IPS DF 4.7 (cell line): ENCODE results near the gene LRRK1.

ENCODE experiments used
- DNase-seq: peaks from one replicate; pipeline ENCODE4 v3.0.0-alpha.2; 2013; ENCODE audit warnings: low spot score; ENCODE audit errors: extremely low read depth

LRRK1 gene

DNA sequence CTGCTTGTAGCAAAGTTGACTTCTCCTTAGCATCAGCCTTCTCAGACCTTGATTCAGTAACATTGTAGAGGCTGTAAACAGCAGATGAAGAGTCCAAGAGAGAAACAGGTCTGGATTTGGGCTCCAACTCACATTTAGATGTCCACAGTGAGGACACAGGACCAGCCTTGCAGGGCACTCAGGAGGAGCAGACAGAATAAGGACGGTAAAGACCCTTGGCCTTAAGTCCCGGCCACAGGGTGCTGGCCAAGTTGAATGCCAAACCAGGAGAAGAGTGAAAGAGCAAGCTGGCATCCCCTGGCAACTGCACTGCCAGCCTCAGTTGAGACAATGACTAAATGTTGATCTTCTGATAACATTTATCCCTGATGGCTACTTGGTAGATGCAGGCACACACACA, 136.3 kb downstream of the LRRK1 start:
- no peak for DNase-seq

DNA sequence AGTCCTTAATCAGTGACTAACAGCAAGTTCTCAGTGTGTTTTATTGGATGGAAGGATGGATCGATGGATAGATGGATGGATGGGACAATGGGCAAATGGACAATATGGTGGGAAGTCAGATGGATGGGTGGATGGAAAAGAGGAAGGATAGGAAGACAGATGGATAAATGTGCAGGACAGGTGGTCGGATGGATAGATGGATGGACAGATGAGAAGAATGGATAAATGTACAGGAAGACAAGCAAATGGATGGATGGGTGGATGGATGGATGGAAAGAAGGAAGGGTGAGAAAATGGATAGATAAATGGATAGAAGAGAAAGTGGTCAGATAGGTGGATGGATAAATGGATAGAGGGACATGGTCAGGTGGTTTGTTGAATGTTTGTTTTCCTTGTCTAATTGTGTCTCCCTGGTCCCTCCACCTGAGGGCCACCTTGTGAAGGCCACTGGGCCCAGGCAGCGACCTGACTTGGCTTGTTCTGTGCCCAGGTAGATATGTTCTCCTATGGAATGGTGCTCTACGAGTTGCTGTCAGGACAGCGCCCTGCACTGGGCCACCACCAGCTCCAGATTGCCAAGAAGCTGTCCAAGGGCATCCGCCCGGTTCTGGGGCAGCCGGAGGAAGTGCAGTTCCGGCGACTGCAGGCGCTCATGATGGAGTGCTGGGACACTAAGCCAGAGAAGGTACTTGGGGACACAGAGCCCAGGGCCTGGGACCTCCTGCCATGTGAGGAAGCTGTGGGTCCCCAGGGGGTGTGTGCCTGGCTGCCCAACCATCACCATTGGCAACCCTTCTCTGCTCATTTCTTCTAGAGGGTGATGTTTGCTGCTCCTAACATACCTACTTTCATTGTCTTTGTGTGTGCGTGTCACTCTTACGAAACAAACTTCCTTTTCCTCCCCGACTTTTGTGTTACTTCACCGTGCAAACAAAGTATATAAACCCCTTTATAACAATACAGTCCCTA, 137.5 kb downstream of the LRRK1 start:
- DNase-seq: no peak

DNA sequence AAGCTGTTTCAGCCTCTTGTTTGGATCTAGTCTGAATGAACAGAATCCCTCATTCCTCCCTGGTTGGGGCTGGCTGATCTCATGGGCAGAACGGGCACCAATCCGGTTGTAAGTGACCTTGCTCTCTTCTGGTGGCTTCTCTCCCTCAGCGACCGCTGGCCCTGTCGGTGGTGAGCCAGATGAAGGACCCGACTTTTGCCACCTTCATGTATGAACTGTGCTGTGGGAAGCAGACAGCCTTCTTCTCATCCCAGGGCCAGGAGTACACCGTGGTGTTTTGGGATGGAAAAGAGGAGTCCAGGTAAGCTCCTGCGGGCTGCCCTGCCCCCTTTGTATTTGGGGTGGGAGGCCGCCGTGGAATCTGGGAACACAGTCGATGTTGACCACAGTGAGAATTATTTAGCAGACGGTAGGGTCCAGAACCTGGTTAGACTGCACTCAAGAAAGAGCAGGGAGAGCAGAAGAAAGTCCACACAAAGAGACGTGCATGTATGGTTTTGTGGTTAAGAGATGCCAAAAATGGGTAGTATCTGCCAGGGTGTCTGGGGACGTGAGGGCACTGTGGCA, 138.8 kb downstream of the LRRK1 start:
- no peak for DNase-seq

DNA sequence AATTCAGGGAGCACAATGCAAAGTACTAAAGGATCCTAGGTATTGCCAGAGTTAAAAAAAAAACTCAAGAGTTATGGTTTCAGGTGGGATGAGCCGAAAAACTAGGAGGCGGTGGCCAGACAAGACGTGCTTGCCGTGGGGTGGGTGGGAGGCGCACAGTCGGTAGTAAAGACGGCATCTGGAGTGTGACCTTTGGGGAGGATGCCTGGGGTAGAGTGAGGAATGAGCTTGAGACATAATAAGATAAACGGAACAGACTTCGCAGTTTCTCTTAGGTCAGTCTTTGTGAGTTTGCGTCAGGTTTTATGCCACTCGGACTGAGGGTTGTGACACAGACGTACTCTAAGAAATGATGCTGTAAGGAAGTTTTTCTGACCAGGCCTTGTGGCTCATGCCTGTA, 139.6 kb downstream of the LRRK1 start:
- no peak for DNase-seq

DNA sequence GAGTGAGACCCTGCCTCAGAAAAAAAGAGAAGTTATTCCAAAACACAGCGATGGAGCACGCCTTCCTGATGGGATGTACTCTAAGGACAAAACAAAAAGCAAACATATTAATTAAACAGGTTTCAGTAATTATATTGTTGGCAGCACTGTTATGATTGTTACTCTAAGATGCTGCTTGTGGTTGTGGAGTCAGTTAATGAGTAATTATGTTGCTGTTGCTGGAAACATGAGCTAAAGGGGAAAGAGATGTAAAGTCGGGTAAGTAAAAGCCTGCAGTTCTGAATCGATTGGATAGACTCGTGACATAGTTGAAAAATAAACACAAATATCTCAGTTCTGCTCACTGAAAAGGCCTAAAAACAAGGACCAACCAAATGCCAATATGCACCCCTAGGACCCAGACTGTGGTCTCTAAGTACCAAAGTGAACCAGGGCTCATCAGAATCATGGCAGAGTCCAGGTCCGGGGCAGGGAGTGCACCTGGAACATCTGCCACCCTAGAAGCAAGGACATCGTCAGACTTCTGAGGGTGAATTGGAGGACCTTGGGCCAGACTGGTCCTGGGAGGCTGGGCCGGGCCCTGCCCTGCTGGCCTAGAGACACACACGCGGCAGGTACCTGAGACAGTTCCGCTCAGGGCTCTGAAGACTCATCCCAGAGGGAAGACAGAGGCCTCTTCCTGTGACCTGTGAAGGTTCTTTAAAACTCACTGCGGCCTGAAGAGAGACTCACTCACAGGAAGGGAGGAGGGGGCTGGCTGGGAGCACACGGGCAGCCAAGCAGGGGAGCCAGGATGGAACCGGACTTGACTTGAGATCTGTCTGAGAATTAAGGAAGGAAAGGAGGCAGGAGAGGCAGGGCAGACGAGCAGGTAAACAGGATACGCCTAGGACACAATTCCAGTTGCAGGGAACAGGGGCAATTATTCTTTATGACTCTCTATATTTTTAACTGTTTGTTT, 140.5 kb downstream of the LRRK1 start:
- no peak for DNase-seq

DNA sequence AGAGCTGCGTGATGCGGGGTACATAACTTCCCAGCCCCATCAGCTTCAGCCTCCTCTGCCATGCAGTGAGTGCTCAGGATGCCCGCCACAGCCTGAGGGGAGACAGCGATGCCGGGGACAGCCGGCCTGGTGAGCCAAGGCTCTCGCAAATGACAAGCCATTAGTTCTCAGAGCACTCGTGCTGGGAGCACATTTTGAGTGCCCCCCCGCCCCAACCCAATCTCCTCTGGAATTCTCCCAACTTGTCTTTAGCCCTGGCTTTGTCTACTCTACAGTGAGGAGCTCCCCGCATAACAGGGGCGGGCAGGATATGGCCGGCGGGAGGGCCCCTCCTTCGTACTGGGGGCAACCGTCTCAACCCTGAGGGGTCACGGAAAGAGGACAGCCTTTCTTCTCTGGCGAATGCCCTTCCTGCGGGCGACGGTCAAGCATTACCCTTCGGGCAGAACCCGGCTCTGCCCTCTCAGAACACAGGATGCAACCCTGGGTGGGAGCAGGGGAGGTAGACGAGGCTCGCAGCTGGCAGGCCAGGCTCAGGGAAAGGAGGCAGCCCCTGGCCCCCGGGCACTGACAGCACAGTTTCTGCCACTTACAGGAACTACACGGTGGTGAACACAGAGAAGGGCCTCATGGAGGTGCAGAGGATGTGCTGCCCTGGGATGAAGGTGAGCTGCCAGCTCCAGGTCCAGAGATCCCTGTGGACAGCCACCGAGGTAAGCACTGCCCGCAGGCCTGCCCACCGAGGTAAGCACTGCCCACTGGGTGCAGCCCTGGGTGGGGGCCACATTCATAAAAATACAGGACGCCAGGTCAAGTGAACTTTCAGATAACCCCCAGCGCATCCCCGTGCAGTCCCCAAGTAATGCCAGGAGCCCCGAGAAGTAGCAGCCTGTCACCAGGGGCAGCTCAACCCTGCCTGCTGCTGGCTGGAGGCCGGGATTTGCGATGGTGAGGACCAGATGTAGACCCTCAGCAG, 141.7 kb downstream of the LRRK1 start:
- no peak for DNase-seq

DNA sequence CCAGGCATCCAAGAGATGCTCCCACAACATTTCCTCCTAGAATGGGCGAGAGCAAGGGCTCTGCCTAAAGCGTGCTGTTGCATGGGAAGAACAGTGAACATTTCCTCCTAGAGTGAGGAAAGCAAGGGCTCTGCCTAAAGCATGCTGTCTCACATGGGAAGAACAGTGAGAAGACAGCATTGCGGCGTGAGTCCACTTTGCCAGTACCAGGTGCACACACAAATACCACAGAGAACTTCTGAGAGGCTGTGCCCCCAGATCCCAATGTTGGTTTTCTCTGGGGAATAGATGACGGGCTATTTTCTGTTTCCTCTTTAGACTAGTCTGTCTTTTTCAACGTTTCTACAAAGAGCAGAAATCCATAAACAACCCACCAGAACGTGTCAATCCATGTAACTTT, 142.9 kb downstream of the LRRK1 start:
- DNase-seq: no peak

DNA sequence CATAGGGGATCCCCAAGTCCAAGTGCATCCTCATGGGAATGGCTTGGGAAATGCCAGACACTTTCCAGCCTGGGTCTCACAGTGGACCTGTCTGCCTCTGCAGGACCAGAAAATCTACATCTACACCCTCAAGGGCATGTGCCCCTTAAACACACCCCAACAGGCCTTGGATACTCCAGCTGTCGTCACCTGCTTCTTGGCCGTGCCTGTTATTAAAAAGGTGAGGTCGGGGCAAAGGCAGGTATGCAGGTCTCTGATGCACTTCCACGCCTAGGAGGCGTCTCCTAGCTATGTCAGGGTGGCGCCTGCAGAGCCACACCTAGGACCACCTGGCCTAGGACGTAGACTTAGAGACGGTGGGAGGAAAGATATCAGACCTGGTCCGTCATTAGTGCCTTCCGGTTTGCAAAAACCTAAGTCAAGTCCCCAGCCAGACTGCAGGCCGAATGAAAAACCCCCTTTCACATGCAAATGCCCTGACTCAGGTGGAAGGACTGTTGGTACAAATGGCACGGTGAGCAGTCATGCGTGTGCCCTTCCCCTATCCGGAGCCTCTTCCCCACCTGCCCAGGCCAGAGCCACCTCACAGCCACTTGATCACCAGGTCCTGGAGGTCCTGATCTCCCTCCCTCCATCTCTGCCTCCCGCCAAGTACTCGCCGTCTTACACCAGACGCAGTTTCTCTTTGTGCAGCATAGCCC, 143.5 kb downstream of the LRRK1 start:
- no peak for DNase-seq

DNA sequence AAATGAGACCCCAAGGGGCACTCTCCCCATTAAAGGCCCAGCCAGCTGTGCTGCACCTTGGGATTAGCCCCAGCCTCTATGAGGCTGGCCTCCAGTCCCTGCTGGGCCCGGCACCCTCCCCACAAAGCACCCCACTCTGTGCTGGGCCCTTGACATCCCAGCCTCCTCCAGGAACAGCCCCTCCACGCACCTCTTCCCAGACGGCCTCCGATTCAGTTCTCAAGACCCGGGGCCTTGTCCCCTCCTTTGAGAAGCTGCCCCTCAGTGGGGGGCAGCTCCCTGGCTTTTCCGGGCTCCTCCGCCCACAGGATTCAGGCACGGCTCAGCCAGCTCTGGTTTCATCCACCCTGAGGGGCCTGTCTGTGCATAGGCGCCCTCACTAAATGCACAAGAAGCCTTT, 144.1 kb downstream of the LRRK1 start:
- no peak for DNase-seq

DNA sequence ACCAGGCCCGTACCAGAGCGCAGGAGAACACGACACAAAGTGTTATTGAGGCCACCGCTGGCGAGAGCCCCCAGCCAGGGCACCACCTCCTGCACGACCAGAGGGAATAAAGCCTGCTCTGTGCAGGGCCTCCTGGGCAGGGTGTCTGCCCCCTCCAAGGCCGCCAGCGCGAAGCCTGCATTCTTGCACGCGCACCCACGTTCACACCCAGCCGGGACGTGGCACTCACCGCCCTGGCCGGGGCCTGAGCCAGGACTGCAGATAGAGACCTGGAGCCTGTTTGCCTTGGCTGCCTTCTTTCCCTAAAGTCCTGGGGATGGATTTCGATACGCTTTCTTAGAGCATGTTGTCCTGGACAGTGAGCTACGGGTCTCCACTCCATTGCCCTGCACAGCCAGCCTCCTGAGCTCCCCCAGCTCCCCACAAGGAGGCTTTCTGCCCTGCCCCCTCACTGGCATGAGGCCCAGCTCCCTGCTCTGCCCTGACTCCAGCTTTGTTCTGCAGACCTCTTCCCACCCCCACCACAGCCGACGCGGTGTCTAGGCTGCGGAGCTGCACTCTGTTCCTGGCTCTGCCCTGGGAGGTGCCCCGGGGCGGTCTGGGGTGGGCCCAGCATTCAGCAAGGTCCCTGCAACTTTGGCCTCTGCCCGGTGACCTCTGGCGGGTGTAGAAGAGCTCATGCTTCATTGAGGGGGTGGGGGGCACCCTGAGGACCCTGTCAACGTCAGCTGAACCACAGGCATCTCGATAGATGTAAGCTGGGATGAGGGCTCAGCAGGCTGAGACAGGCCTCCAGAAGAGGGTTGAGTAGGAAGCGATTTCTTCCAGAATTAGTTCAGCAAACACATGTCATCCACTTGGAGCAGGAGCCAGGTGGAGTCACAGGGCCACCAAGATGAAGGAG, 145.0 kb downstream of the LRRK1 start:
- no peak for DNase-seq

DNA sequence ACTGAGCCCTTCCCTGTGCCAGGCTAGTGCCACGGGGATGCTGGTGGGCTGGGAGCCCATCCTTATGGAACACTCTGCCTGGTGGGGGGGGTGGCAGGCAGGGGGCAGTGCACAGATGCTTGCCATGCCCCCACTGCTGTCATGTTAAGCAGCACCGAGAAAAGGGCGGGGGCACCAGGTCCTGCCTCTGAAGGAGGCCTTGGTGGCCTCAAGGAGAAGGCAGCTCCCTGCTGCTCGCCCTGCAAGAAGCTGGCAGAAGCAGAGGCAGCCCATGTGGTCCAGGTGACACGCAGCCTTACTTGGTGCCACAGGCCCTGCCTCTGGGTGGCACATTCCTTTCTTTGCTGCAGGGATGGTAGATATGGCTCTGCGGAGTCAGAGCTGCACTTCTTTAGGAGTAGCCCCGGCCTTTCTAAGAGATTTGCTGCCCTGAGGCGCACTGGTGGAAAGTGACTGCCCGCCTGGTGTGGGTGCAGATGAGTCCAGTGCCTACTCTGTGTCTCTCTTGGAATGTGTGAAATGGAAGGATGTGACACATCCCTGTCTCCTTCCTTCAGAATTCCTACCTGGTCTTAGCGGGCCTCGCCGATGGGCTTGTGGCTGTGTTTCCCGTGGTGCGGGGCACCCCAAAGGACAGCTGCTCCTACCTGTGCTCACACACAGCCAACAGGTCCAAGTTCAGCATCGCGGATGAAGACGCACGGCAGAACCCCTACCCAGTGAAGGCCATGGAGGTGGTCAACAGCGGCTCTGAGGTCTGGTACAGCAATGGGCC, 145.8 kb downstream of the LRRK1 start:
- no peak for DNase-seq

DNA sequence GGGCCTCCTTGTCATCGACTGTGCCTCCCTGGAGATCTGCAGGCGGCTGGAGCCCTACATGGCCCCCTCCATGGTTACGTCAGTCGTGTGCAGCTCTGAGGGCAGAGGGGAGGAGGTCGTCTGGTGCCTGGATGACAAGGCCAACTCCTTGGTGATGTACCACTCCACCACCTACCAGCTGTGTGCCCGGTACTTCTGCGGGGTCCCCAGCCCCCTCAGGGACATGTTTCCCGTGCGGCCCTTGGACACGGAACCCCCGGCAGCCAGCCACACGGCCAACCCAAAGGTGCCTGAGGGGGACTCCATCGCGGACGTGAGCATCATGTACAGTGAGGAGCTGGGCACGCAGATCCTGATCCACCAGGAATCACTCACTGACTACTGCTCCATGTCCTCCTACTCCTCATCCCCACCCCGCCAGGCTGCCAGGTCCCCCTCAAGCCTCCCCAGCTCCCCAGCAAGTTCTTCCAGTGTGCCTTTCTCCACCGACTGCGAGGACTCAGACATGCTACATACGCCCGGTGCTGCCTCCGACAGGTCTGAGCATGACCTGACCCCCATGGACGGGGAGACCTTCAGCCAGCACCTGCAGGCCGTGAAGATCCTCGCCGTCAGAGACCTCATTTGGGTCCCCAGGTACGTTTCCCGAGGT, 146.5 kb downstream of the LRRK1 start:
- no peak for DNase-seq

DNA sequence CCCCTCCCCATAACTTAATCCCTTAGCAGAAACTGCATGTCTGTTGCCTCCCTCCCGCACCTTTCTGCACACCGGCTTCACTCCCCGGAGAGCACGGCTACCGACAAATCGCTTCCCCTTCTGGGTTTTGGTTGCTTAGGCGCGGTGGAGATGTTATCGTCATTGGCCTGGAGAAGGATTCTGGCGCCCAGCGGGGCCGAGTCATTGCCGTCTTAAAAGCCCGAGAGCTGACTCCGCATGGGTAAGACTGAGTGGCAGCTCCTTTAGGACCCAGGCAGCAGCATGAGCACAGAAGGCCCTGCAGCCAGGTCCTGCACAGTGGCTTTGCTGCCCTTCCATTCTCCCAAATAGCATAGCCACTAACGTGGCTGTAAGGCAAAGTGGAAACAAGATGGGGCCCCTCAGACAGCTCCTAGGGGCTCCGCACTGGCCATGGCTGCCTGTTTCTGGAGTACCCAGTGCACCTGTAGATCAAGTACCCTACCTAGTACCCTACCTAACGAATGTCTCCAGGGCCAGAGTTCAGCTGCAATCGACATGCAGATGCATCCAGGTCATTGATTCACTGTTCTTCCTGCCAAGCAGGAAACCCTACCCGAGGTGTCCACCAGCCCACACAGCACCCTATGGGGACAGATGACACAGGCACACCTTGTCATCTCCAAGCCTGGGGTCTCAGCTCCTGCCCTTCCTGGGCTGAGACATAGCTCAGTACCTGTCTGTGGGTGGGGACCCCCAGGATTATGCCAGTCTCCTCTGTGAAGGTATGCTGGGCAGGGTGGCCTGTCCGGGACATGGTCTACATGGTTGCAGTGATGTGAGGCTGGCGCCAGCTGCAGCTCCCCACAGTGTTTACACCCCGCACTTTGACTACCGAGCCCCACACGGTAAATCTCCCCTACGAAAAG, 147.6 kb downstream of the LRRK1 start:
- DNase-seq: no peak

DNA sequence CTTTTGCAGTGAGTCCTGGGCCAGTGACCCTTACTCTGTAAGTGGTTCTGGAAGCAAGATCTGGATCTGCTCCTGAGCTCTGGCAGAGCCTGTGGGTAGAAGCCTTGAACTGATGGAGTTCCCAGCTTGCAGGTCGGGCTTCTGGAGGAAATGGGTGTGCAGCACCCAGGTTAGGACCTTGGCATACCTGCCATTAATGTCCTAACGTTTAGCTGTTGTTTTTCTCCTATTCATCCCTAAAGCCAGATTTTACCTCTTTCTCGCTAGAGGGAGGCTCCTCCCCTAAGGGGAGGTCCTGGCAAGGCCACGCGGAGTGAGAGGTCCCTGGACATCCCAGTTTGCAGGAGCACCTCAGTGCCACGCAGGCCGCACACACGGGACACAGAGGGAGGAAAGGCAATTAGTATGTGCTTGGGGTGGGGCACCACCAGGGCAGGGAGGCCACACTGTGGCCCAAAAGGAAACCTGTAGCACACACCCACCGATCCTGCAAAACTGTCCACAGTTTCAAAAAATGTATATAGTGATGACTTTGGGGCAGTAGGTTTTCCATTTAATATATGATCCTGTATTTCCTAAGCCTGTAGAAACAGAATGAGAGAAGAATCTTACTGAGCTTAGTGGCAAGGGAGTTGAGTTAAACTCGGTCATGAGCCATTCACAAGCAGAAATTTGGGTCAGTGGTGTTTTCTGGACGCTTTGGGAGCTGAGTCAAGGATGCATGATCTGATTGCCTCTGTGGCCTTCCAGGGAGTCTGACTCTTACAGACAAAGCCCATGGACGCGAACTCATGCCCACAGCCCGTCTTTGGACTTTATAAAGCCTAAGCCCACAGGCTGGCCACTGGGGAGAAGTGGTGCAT, 148.7 kb downstream of the LRRK1 start:
- DNase-seq: no peak

DNA sequence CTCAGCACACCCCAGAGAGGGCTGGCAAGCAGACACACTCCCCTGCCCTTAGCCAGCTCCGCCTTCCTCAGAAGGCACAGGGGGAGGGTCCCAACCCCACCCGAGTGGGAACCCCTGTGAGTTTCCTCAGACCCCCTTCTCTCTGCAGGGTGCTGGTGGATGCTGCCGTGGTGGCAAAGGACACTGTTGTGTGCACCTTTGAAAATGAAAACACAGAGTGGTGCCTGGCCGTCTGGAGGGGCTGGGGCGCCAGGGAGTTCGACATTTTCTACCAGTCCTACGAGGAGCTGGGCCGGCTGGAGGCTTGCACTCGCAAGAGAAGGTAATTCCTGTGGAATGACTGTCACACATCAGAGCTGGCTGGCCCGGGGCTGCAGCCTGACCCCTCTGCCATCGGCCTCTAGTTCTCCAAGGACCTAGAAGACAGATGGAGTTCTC, 149.4 kb downstream of the LRRK1 start:
- no peak for DNase-seq
